Measurements from ENCODE around the gene ATXN10. TPM values are rescaled to one million over a fixed set of nuclear protein-coding genes. Genes with fewer than 3 reads are reported as not detected.

Gene ATXN10
- total RNA-seq, 1 donor from 2014 or later = 99.7 TPM

- ATAC-seq (ENCODE audit: low read depth) (no peak), DNase-seq (no peak)
- POLR2A ChIA-PET = no interaction called here
- no peak overlapping the region for H3K4me3 Mint-ChIP-seq
- H3K27ac Mint-ChIP-seq = no peak overlapping the region
- H3K36me3 Mint-ChIP-seq (ENCODE audit: low read depth) = peaks cover 83% of the 10 kb centered on the region
- CTCF ChIA-PET = no interaction called here
- H3K27me3 Mint-ChIP-seq = no peaks in the 10 kb centered on the region
- H3K4me1 Mint-ChIP-seq = no peaks in the 10 kb centered on the region
- peaks cover 3% of the 10 kb centered on the region for H3K9me3 Mint-ChIP-seq
- intact Hi-C loops (cut with micrococcal nuclease) = no loop called here
- TF ChIP-seq, protein P1, sequence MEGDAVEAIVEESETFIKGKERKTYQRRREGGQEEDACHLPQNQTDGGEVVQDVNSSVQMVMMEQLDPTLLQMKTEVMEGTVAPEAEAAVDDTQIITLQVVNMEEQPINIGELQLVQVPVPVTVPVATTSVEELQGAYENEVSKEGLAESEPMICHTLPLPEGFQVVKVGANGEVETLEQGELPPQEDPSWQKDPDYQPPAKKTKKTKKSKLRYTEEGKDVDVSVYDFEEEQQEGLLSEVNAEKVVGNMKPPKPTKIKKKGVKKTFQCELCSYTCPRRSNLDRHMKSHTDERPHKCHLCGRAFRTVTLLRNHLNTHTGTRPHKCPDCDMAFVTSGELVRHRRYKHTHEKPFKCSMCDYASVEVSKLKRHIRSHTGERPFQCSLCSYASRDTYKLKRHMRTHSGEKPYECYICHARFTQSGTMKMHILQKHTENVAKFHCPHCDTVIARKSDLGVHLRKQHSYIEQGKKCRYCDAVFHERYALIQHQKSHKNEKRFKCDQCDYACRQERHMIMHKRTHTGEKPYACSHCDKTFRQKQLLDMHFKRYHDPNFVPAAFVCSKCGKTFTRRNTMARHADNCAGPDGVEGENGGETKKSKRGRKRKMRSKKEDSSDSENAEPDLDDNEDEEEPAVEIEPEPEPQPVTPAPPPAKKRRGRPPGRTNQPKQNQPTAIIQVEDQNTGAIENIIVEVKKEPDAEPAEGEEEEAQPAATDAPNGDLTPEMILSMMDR (IDR thresholded peaks at IDR 0.05) = no peak
Measured at GRCh38 chr22:45743687-45744086, 72.1 kb downstream of the ATXN10 start.

DNA sequence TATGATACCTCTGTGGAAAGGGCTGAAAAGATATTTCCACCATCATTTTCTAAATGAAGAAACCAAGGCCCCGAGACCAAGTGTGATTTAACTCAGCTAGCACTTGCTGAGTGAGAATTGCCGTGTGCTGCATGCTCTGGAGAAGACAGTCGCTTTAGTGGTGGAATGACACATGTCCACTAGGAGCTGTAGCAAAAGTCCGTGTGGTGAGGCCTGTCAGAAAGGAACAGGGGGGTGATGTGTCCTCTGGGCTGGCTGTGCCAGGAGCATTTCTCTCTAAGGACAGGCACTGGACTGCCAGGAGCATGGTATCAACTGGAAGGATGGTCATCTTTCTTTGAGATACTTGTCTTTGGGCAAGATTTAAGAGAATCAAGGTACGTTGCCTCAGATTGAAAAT is 72.8 kb downstream of the ATXN10 start:
- ChIA-PET CTCF (no interaction called here), POLR2A (no interaction called here)
- DNase-seq (no peak), ATAC-seq (ENCODE audit: low read depth) (no peak)
- TF ChIP-seq, protein P1 (IDR thresholded peaks at IDR 0.05) = no peak
- H3K4me3 Mint-ChIP-seq = no peak overlapping the region
- intact Hi-C loops (cut with micrococcal nuclease) = no loop called here
- H3K27ac Mint-ChIP-seq = no peak overlapping the region
- H3K36me3 Mint-ChIP-seq (ENCODE audit: low read depth) = peaks cover 80% of the 10 kb centered on the region
- no peaks in the 10 kb centered on the region for H3K27me3 Mint-ChIP-seq
- H3K9me3 Mint-ChIP-seq = peaks cover 3% of the 10 kb centered on the region
- H3K4me1 Mint-ChIP-seq = no peaks in the 10 kb centered on the region

DNA sequence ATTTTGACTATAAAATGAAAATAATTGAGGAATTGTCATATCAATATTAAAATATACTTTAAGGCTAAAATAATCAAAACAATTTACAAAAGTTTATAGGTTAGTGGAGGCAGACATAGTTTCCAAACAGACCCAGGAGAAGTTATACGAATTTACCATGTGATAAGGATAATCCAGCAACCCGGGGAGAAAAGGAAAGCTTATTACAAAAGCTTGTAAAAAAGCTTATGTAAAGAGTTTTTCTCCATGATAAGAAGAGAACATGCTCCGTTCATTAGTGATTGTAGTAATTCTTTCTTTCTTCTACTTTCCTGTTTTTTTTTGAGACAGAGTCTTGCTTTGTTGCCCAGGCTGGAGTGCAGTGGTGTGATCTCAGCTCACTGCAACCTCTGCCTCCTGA is 79.0 kb downstream of the ATXN10 start:
- peaks cover 11% of the 10 kb centered on the region for H3K4me1 Mint-ChIP-seq
- no peaks in the 10 kb centered on the region for H3K27me3 Mint-ChIP-seq
- ATAC-seq (ENCODE audit: low read depth) (no peak), DNase-seq (no peak)
- intact Hi-C loops (cut with micrococcal nuclease) = no loop called here
- H3K9me3 Mint-ChIP-seq = no peaks in the 10 kb centered on the region
- POLR2A ChIA-PET = no interaction called here
- H3K36me3 Mint-ChIP-seq (ENCODE audit: low read depth) = peaks cover 51% of the 10 kb centered on the region
- TF ChIP-seq, protein P1 (IDR thresholded peaks at IDR 0.05) = no peak
- no peak overlapping the region for H3K4me3 Mint-ChIP-seq
- CTCF ChIA-PET = no interaction called here
- no peak overlapping the region for H3K27ac Mint-ChIP-seq

DNA sequence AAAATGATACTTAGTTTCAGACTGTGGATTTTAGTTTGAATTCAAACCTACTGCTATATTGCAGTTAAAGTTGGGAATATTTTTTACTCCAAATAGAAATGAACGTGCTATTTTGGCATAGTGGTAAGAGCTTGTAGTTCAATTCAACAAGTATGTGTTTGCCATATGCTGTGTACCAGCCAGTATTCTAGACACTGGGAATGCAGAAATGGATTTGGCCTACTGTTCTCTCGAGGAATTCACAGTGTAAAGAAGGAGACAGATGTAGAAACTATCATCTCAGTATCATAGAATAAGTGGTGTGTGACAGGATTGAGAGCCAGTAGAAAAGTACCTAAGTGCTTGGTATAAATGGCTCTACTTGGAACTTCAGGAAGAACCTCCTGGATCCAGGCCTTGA is 80.4 kb downstream of the ATXN10 start:
- POLR2A ChIA-PET = no interaction called here
- Mint-ChIP-seq H3K36me3 (ENCODE audit: low read depth) (peaks cover 47% of the 10 kb centered on the region), H3K27ac (no peak overlapping the region)

DNA sequence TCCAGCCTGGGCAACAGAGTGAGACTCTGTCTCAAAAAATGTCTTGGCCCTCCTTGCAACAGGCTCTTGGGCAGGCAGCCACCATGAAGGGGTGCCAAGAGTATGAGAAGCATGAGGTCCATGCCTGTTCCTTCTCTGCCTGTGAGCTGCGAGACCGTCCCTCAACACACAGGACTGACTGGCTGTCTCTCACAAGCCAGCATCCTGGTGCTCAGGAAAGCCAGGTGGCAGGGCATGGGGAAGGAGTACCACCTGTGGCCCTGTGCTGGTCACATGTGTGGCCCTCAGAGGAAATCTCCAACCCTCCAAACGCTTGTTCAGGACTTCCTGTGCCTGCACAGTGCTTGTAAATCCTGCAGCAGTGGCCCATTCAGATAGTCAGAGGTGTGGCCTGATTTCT is 83.2 kb downstream of the ATXN10 start:
- H3K9me3 Mint-ChIP-seq = no peaks in the 10 kb centered on the region
- H3K36me3 Mint-ChIP-seq (ENCODE audit: low read depth) = peaks cover 41% of the 10 kb centered on the region
- peaks cover 11% of the 10 kb centered on the region for H3K4me1 Mint-ChIP-seq
- H3K4me3 Mint-ChIP-seq = no peak overlapping the region
- H3K27me3 Mint-ChIP-seq = no peaks in the 10 kb centered on the region
- ChIA-PET POLR2A (no interaction called here), CTCF (no interaction called here)
- no peak for DNase-seq
- no peak for ATAC-seq (ENCODE audit: low read depth)
- TF ChIP-seq, protein P1 (IDR thresholded peaks at IDR 0.05) = no peak
- no peak overlapping the region for H3K27ac Mint-ChIP-seq
- intact Hi-C loops (cut with micrococcal nuclease) = no loop called here

More for the DNA sequence above, 80.4 kb downstream of the ATXN10 start:
- peaks cover 11% of the 10 kb centered on the region for H3K4me1 Mint-ChIP-seq
- DNase-seq = no peak
- intact Hi-C loops (cut with micrococcal nuclease) = no loop called here
- H3K27me3 Mint-ChIP-seq = no peaks in the 10 kb centered on the region
- ATAC-seq (ENCODE audit: low read depth) = no peak
- TF ChIP-seq, protein P1 (IDR thresholded peaks at IDR 0.05) = no peak
- CTCF ChIA-PET = no interaction called here
- no peak overlapping the region for H3K4me3 Mint-ChIP-seq
- no peaks in the 10 kb centered on the region for H3K9me3 Mint-ChIP-seq

Data from activated B cell treated with CpG ODN at 0.5 μM for 24 hours (primary cell).